Esophagus muscularis mucosa (tissue), 4 donors: ENCODE data around the gene DNAI2.
A peak's percentile ranks its signal among the peaks of the same experiment; 100 is the strongest.

Experiments
- CTCF ChIP-seq, 3 experiments: fragments of 200-600 bp in 2 of 3; fragments of 450-650 bp in 1 of 3; sonication (generic) in 2 of 3; IDR thresholded peaks; one replicate each; pipeline ENCODE4 v1.5.1; 2017 to 2019; ENCODE audit warnings: antibody characterized with exemption in 3 of 3, mild to moderate bottlenecking in 2 of 3, moderate library complexity in 1 of 3
- EP300 ChIP-seq: sonication (generic); formaldehyde crosslinking; IDR thresholded peaks from one replicate; pipeline ENCODE4 v1.6.1; 2017; ENCODE audit warnings: antibody characterized with exemption
- POLR2A ChIP-seq: fragments of 450-650 bp; IDR thresholded peaks from one replicate; pipeline ENCODE4 v1.6.1; 2017; ENCODE audit warnings: antibody characterized with exemption, moderate library complexity, mild to moderate bottlenecking, low read depth
- POLR2AphosphoS5 ChIP-seq, 2 donors: sonication (generic); formaldehyde crosslinking; IDR thresholded peaks; one replicate each; pipeline ENCODE4 v1.6.1; 2017; ENCODE audit warnings: antibody characterized with exemption in 2 of 2

- no peak for TF ChIP-seq CTCF (IDR thresholded peaks at IDR 0.05)
- TF ChIP-seq POLR2AphosphoS5 (IDR thresholded peaks at IDR 0.05): peak in 1 of 2 donors; percentile 31
- TF ChIP-seq EP300: no peak
- TF ChIP-seq POLR2A: no peak
Measured at GRCh38 chr17:74276051-74276476, 2.0 kb downstream of the DNAI2 start.
